Left lung (tissue), 10 donors: ENCODE data around the gene KDM1A. TPM values are rescaled to one million over a fixed set of nuclear protein-coding genes. Genes with fewer than 3 reads are reported as not detected.

Experiments
- ATAC-seq: fragments of 200-7000 bp; cut with Tn5 transposase; one replicate; pipeline ENCODE4 v1.9.1; 2020; ENCODE audit warnings: moderate library complexity
- DNase-seq, 4 donors: peaks; one replicate each; pipeline ENCODE4 v3.0.0-alpha.2; 2013 to 2020
- H3K27ac ChIP-seq, 2 donors: fragments of 200-600 bp; sonication (generic) in 1 of 2; one replicate each; pipeline versions ENCODE4 v1.5.0 to v1.8.0; 2020 to 2021
- H3K27me3 ChIP-seq, 2 donors: fragments of 200-600 bp; sonication (generic) in 1 of 2; one replicate each; pipeline versions ENCODE4 v1.5.0 to v1.8.0; 2020 to 2021
- H3K36me3 ChIP-seq, 2 donors: fragments of 200-600 bp; sonication (generic) in 1 of 2; one replicate each; pipeline versions ENCODE4 v1.5.0 to v1.8.0; 2020 to 2021
- H3K4me1 ChIP-seq, 2 donors: fragments of 200-600 bp; one replicate each; pipeline ENCODE4 v1.8.0; 2021
- H3K4me3 ChIP-seq, 2 donors: fragments of 200-600 bp; sonication (generic) in 1 of 2; one replicate each; pipeline versions ENCODE4 v1.5.0 to v1.8.0; 2020 to 2021; ENCODE audit warnings: mild to moderate bottlenecking in 1 of 2
- H3K9me3 ChIP-seq, 2 donors: fragments of 200-600 bp; sonication (generic) in 1 of 2; one replicate each; pipeline versions ENCODE4 v1.5.0 to v1.8.0; 2020 to 2021
- CTCF ChIP-seq, 2 donors: fragments of 200-600 bp; sonication (generic) in 1 of 2; IDR thresholded peaks; one replicate each; pipeline versions ENCODE4 v1.5.0 to v1.8.0; 2021; ENCODE audit warnings: antibody characterized with exemption in 2 of 2
- intact Hi-C, 2 donors: fragments of 100-400 bp; cut with DNase I; formaldehyde crosslinking; loops; one replicate each; pipeline versions ENCODE4 v1.11.2 to v1.14.2; 2022
- microRNA-seq, 2 donors: library from miRNA; unstranded; fragments of <30 nt; microRNA quantifications; one replicate each; pipeline ENCODE4, GENCODE V29; 2019
- polyA plus RNA-seq, 6 donors: library from polyadenylated mRNA; unstranded; fragments of 120-200 nt; gene quantifications; one replicate each; pipeline ENCODE4 v1.2.1, GENCODE V29; 2013; ENCODE audit not compliant: insufficient read length in 6 of 6
- total RNA-seq, 2 donors: library from RNA; stranded (reverse); fragmentation: NEBNext Ultra II Directional; extraction: Animal tissue kit (Norgen Biotek cat#: 25700); gene quantifications; one replicate each; pipeline ENCODE4 v1.2.1, GENCODE V29; 2021
- donor health status: DM: no; HTN: yes; CAD: no.
- donor health status: DM: no; HTN: no; CAD: no.

The KDM1A gene
- total and polyA plus RNA-seq, 8 donors = 39.5 to 126 (median 118) TPM

- intact Hi-C loops = no loop called here
- Histone ChIP-seq H3K36me3 (no peaks in the 10 kb centered on the region), H3K27ac (no peak overlapping the region), H3K9me3 (no peaks in the 10 kb centered on the region), H3K4me3 (no peak overlapping the region), H3K27me3 (peaks cover 0 to 3% of the 10 kb centered on the region in 2 donors), H3K4me1 (peaks cover 13 to 21% of the 10 kb centered on the region in 2 donors)
- DNase-seq = no peak
- no peak for TF ChIP-seq CTCF (IDR thresholded peaks at IDR 0.05)
- no peak for ATAC-seq
Observed at GRCh38 chr1:23125489-23125888, 106.2 kb downstream of the KDM1A start.

- no peak for TF ChIP-seq CTCF (IDR thresholded peaks at IDR 0.05)
- ATAC-seq (no peak), DNase-seq (no peak)
- Histone ChIP-seq H3K27me3 (peaks cover 0 to 3% of the 10 kb centered on the region in 2 donors), H3K9me3 (no peaks in the 10 kb centered on the region), H3K4me1 (peaks cover 13 to 21% of the 10 kb centered on the region in 2 donors), H3K4me3 (no peak overlapping the region), H3K36me3 (no peaks in the 10 kb centered on the region), H3K27ac (no peak overlapping the region)
- intact Hi-C loops = no loop called here
Observed at GRCh38 chr1:23126200-23126599, 106.9 kb downstream of the KDM1A start.

GRCh38 chr1:23126801-23127200 lies 107.5 kb downstream of the KDM1A start:
- H3K36me3 ChIP-seq = no peaks in the 10 kb centered on the region
- H3K27ac ChIP-seq = no peak overlapping the region
- ATAC-seq (no peak), DNase-seq (peak in 1 of 4 donors; percentile 23)
- no peaks in the 10 kb centered on the region for H3K9me3 ChIP-seq
- no peak overlapping the region for H3K4me3 ChIP-seq
- intact Hi-C loops = no loop called here
- peaks cover 13 to 19% of the 10 kb centered on the region in 2 donors for H3K4me1 ChIP-seq
- no peak for TF ChIP-seq CTCF (IDR thresholded peaks at IDR 0.05)
- H3K27me3 ChIP-seq = peaks cover 0 to 3% of the 10 kb centered on the region in 2 donors

GRCh38 chr1:23129846-23130245 lies 110.6 kb downstream of the KDM1A start:
- no peak for ATAC-seq
- no peaks in the 10 kb centered on the region for H3K27me3 ChIP-seq
- H3K27ac ChIP-seq = no peak overlapping the region
- TF ChIP-seq CTCF (IDR thresholded peaks at IDR 0.05) = no peak
- H3K36me3 ChIP-seq = no peaks in the 10 kb centered on the region
- H3K4me3 ChIP-seq = no peak overlapping the region
- intact Hi-C loops = no loop called here
- DNase-seq = no peak
- H3K9me3 ChIP-seq = no peaks in the 10 kb centered on the region
- H3K4me1 ChIP-seq = peaks cover 0 to 8% of the 10 kb centered on the region in 2 donors

GRCh38 chr1:23132033-23132432 lies 112.8 kb downstream of the KDM1A start:
- H3K27me3 ChIP-seq = no peaks in the 10 kb centered on the region
- no peak overlapping the region for H3K27ac ChIP-seq
- H3K4me1 ChIP-seq = peaks cover 0 to 8% of the 10 kb centered on the region in 2 donors
- no peak overlapping the region for H3K4me3 ChIP-seq
- H3K9me3 ChIP-seq = no peaks in the 10 kb centered on the region
- intact Hi-C loops = no loop called here
- no peak for ATAC-seq
- H3K36me3 ChIP-seq = no peaks in the 10 kb centered on the region
- no peak for DNase-seq
- TF ChIP-seq CTCF (IDR thresholded peaks at IDR 0.05) = no peak

Small RNA genes within 50 kb of the gene (microRNA-seq; reads per million reads assigned to microRNA genes)
- gene MIR3115 (0.50 to 0.82 reads per million in 2 donors), gene MIR4419A (0 reads per million in 2 donors)

Other genes with a start within 250 kb of the KDM1A start
- not detected for gene LACTBL1, start 46.6 kb upstream of the KDM1A start, total RNA-seq
- not detected for gene LACTBL1, start 46.6 kb upstream of the KDM1A start, polyA plus RNA-seq
- not detected for gene TEX46, start 3.6 kb upstream of the KDM1A start, total RNA-seq
- under 1 TPM in 1 of 6 donors, not detected in 5; 0.29 TPM for gene TEX46, start 3.6 kb upstream of the KDM1A start, polyA plus RNA-seq
- 10 to 100 TPM; 29.8 to 31.4 TPM for gene LUZP1, start 149.4 kb downstream of the KDM1A start, total RNA-seq
- gene LUZP1, start 149.4 kb downstream of the KDM1A start, polyA plus RNA-seq = 10 to 100 TPM; 22.9 to 32.5 (median 28.8) TPM
- under 1 TPM; 0.15 to 0.26 TPM for gene HTR1D, start 198.0 kb downstream of the KDM1A start, total RNA-seq
- gene HTR1D, start 198.0 kb downstream of the KDM1A start, polyA plus RNA-seq = under 1 TPM; 0.07 to 0.24 (median 0.16) TPM